ENCODE data around the gene HOXA3. TPM values are rescaled to one million over a fixed set of nuclear protein-coding genes. Genes with fewer than 3 reads are reported as not detected.

The HOXA3 gene
- total RNA-seq, 4 donors from 2014 or later, result 10.2 to 16.6 (median 13.8) TPM

GRCh38 chr7:27105301-27106031 lies 46.9 kb downstream of the HOXA3 start:
- peak overlapping the region; percentile 66 to 96 (median 84) for H3K4me3 ChIP-seq
- no peak for DNase-seq (ENCODE audit: extremely low spot score)
- no peaks in the 10 kb centered on the region for H3K36me3 ChIP-seq
- TF ChIP-seq CTCF (IDR thresholded peaks at IDR 0.05), result no peak
- TF ChIP-seq POLR2AphosphoS5 (IDR thresholded peaks at IDR 0.05), result no peak
- no peak for TF ChIP-seq EP300 (IDR thresholded peaks at IDR 0.05)
- TF ChIP-seq POLR2A (IDR thresholded peaks at IDR 0.05; ENCODE audit: low read depth), result no peak
- peaks cover 0 to 3% (median 0%) of the 10 kb centered on the region in 4 donors for H3K27me3 ChIP-seq
- WGBS, result 31% methylated on average over 13 of the region's 13 CpGs
- peak overlapping the region; percentile 96 to 100 (median 99) for H3K27ac ChIP-seq (replicated peaks in 1 of 4)
- intact Hi-C loops (cut with DNase I), result no loop called here
- H3K9me3 ChIP-seq, result no peaks in the 10 kb centered on the region
- peaks cover 33 to 89% (median 71%) of the 10 kb centered on the region in 4 donors for H3K4me1 ChIP-seq

GRCh38 chr7:27104341-27105058 lies 47.9 kb downstream of the HOXA3 start:
- Histone ChIP-seq H3K9me3 (no peaks in the 10 kb centered on the region), H3K27ac (replicated peaks in 1 of 4) (peak overlapping the region; percentile 96 to 100 (median 99)), H3K4me3 (peak overlapping the region; percentile 66 to 96 (median 84)), H3K27me3 (peaks cover 0 to 3% (median 0%) of the 10 kb centered on the region in 4 donors), H3K36me3 (no peaks in the 10 kb centered on the region), H3K4me1 (peaks cover 32 to 89% (median 71%) of the 10 kb centered on the region in 4 donors)
- no peak for TF ChIP-seq CTCF (IDR thresholded peaks at IDR 0.05)
- TF ChIP-seq EP300 (IDR thresholded peaks at IDR 0.05), result no peak
- no peak for TF ChIP-seq POLR2A (IDR thresholded peaks at IDR 0.05; ENCODE audit: low read depth)
- TF ChIP-seq POLR2AphosphoS5 (IDR thresholded peaks at IDR 0.05), result no peak
- intact Hi-C loops (cut with DNase I), result no loop called here
- 33% methylated on average over 13 of the region's 13 CpGs for WGBS
- no peak for DNase-seq (ENCODE audit: extremely low spot score)

GRCh38 chr7:27103489-27104226 lies 48.7 kb downstream of the HOXA3 start:
- Histone ChIP-seq H3K9me3 (no peaks in the 10 kb centered on the region), H3K4me3 (peak overlapping the region; percentile 66 to 96 (median 84)), H3K27me3 (peaks cover 0 to 3% (median 0%) of the 10 kb centered on the region in 4 donors), H3K36me3 (no peaks in the 10 kb centered on the region), H3K27ac (replicated peaks in 1 of 4) (peak overlapping the region; percentile 96 to 100 (median 99)), H3K4me1 (peaks cover 29 to 85% (median 68%) of the 10 kb centered on the region in 4 donors)
- intact Hi-C loops (cut with DNase I), result no loop called here
- TF ChIP-seq CTCF (IDR thresholded peaks at IDR 0.05) (no peak), POLR2AphosphoS5 (IDR thresholded peaks at IDR 0.05) (peak in 1 of 2 donors; percentile 37)
- 9% methylated on average over 35 of the region's 35 CpGs for WGBS
- peak; percentile 92 for DNase-seq (ENCODE audit: extremely low spot score)

- H3K4me3 ChIP-seq, result peak within 1 kb of the TSS; percentile 66 to 96 (median 84)
- H3K4me1 ChIP-seq, result peaks cover 26 to 81% (median 70%) of the 10 kb centered on the region in 4 donors
- intact Hi-C loops (cut with DNase I), result no loop called here
- TF ChIP-seq POLR2AphosphoS5 (IDR thresholded peaks at IDR 0.05) (peak in 1 of 2 donors; percentile 71), CTCF (IDR thresholded peaks at IDR 0.05) (no peak)
- peak; percentile 93 for DNase-seq (ENCODE audit: extremely low spot score)
- H3K36me3 ChIP-seq, result no peaks in the 10 kb centered on the region
- 4% methylated on average over 27 of the region's 29 CpGs for WGBS
- H3K27ac ChIP-seq (replicated peaks in 1 of 4), result peak within 1 kb of the TSS; percentile 96 to 100 (median 99)
- peaks cover 0 to 3% (median 0%) of the 10 kb centered on the region in 4 donors for H3K27me3 ChIP-seq
- H3K9me3 ChIP-seq, result no peaks in the 10 kb centered on the region
Observed at GRCh38 chr7:27102581-27103442, 49.6 kb downstream of the HOXA3 start, which contains the start of gene HOXA2. TSS of gene HOXA2 (minus strand) at chr7:27102683. CDS start at chr7:27102500, 183 bp downstream.

All from esophagus muscularis mucosa (tissue), 4 donors.